Ecto neural progenitor cell (in vitro differentiated cells): ENCODE measurements around the gene ATP6V0A1.
A peak's percentile ranks its signal among the peaks of the same experiment; 100 is the strongest.
"Not testable (repeated sequence)": the region's sequence is repeated elsewhere in the genome, so short reads cannot be mapped to it uniquely, and the experiment has no call there.

Source experiments
- DNase-seq: peaks from one replicate; pipeline ENCODE4 v3.0.0-alpha.2; 2018; ENCODE audit warnings: low spot score

The ATP6V0A1 gene

GRCh38 chr17:42477173-42477572, 18.5 kb downstream of the ATP6V0A1 start:
- DNase-seq, result no peak

- DNase-seq, result not testable (repeated sequence)
Measured at GRCh38 chr17:42477824-42478223, 19.1 kb downstream of the ATP6V0A1 start.

- DNase-seq, result no peak
Measured at GRCh38 chr17:42484304-42484703, 25.6 kb downstream of the ATP6V0A1 start.

- DNase-seq, result no peak
Measured at GRCh38 chr17:42485680-42486079, 27.0 kb downstream of the ATP6V0A1 start.

GRCh38 chr17:42488032-42488431, 29.4 kb downstream of the ATP6V0A1 start:
- DNase-seq, result no peak

GRCh38 chr17:42493319-42493718, 34.6 kb downstream of the ATP6V0A1 start:
- DNase-seq, result no peak

- no peak for DNase-seq
Measured at GRCh38 chr17:42494673-42495072, 36.0 kb downstream of the ATP6V0A1 start.

- no peak for DNase-seq
Measured at GRCh38 chr17:42498828-42499227, 40.1 kb downstream of the ATP6V0A1 start.

- DNase-seq, result no peak
Measured at GRCh38 chr17:42502091-42502490, 43.4 kb downstream of the ATP6V0A1 start.

- no peak for DNase-seq
Measured at GRCh38 chr17:42502926-42503325, 44.2 kb downstream of the ATP6V0A1 start.

- no peak for DNase-seq
Measured at GRCh38 chr17:42507671-42508070, 49.0 kb downstream of the ATP6V0A1 start.

- no peak for DNase-seq
Measured at GRCh38 chr17:42508426-42509165, 49.9 kb downstream of the ATP6V0A1 start.

GRCh38 chr17:42509409-42509808, 50.7 kb downstream of the ATP6V0A1 start:
- no peak for DNase-seq

GRCh38 chr17:42509841-42510240, 51.2 kb downstream of the ATP6V0A1 start:
- DNase-seq, result no peak

- no peak for DNase-seq
Measured at GRCh38 chr17:42512246-42512645, 53.6 kb downstream of the ATP6V0A1 start.

GRCh38 chr17:42512733-42513251, 54.1 kb downstream of the ATP6V0A1 start:
- DNase-seq, result no peak

GRCh38 chr17:42513686-42514085, 55.0 kb downstream of the ATP6V0A1 start:
- no peak for DNase-seq

GRCh38 chr17:42514279-42514678, 55.6 kb downstream of the ATP6V0A1 start:
- no peak for DNase-seq

GRCh38 chr17:42514867-42515266, 56.2 kb downstream of the ATP6V0A1 start:
- no peak for DNase-seq

- DNase-seq, result peak; percentile 90
Measured at GRCh38 chr17:42517516-42517915, 58.8 kb downstream of the ATP6V0A1 start.

GRCh38 chr17:42518046-42518754, 59.5 kb downstream of the ATP6V0A1 start:
- DNase-seq, result no peak

- DNase-seq, result no peak
Measured at GRCh38 chr17:42518755-42519545, 60.3 kb downstream of the ATP6V0A1 start.
